HCT116 (cell line): ENCODE data around the gene RMDN2. TPM values are rescaled to one million over a fixed set of nuclear protein-coding genes. Genes with fewer than 3 reads are reported as not detected.

Source experiments
- ATAC-seq: fragments of 200-7000 bp; cut with Tn5 transposase; 2 replicates; pipeline ENCODE4 v1.9.1; 2020; ENCODE audit warnings: mild to moderate bottlenecking, moderate library complexity
- BruUV-seq: library from RNA; stranded (reverse); fragments of 400-500 nt; replicated peaks from 2 replicates; lab custom pipeline; 2021; lab: Mats Ljungman, UMichigan
- CTCF ChIA-PET: fragments of 300-600 bp; sonication (Branson Sonifier 250); formaldehyde crosslinking; loops from one replicate; lab custom pipeline; 2021; ENCODE audit warnings: antibody characterized with exemption; lab: Charles Lee
- POLR2A ChIA-PET: fragments of 300-600, 350-600 bp; sonication (Branson Sonifier 250); formaldehyde crosslinking; loops from one replicate; lab custom pipeline; 2021; ENCODE audit warnings: antibody characterized with exemption; lab: Charles Lee
- RAD21 ChIA-PET, 2 experiments: fragments of 300-600 bp; sonication (Branson Sonifier 250); formaldehyde crosslinking; loops; one replicate each; lab custom pipeline; 2023; ENCODE audit warnings: low total read pairs in 2 of 2; ENCODE audit not compliant: uncharacterized antibody in 2 of 2, unreplicated experiment in 2 of 2, low non-redundant PET in 1 of 2; lab: Charles Lee
- DNase-seq: peaks from one replicate; pipeline ENCODE4 v3.0.0-alpha.2; 2010; ENCODE audit warnings: low read depth, low spot score
- H2AFZ ChIP-seq: fragments of 200-600 bp; shearing (Covaris generic), sonication (generic); 2 replicates; pipeline ENCODE4 v1.6.1; 2017; ENCODE audit warnings: low read depth, mixed run types, mixed read lengths, antibody characterized with exemption, low read length; ENCODE audit not compliant: poor library complexity, severe bottlenecking
- H3K27ac ChIP-seq: 2 replicates; pipeline ENCODE4 v1.5.1; 2012; ENCODE audit warnings: low read depth, low read length
- H3K27me3 ChIP-seq: fragments of 200-600 bp; sonication (generic); 2 replicates; pipeline ENCODE4 v1.6.1; 2016; ENCODE audit warnings: mixed run types, low read length, mixed read lengths; ENCODE audit not compliant: insufficient read depth
- H3K36me3 ChIP-seq, 2 experiments: fragments of 200-500 bp in 1 of 2; fragments of 200-600 bp in 1 of 2; sonication (Bioruptor generic) in 1 of 2; sonication (generic) in 1 of 2; 2 replicates each; pipeline versions ENCODE4 v1.5.1 to v1.6.1; 2014 to 2016; ENCODE audit warnings: low read length in 2 of 2, inconsistent platforms in 1 of 2, mixed read lengths in 1 of 2, mixed run types in 1 of 2; ENCODE audit not compliant: insufficient read depth in 2 of 2, control insufficient read depth in 1 of 2
- H3K4me1 ChIP-seq, 2 experiments: fragments of 200-600 bp in 1 of 2; sonication (generic) in 1 of 2; 2 replicates each; pipeline versions ENCODE4 v1.5.1 to v1.6.1; 2012 to 2017; ENCODE audit warnings: low read length in 2 of 2, inconsistent platforms in 1 of 2, mild to moderate bottlenecking in 1 of 2, mixed read lengths in 1 of 2, mixed run types in 1 of 2, moderate library complexity in 1 of 2; ENCODE audit not compliant: insufficient read depth in 2 of 2, control insufficient read depth in 1 of 2
- H3K4me2 ChIP-seq: fragments of 200-600 bp; sonication (generic); 2 replicates; pipeline ENCODE4 v1.6.1; 2017; ENCODE audit warnings: mixed run types, low read length, mixed read lengths
- H3K4me3 ChIP-seq, 2 experiments: fragments of 200-600 bp in 1 of 2; sonication (generic) in 1 of 2; replicated peaks in 1 of 2; 2 replicates each; pipeline ENCODE4 v1.5.1; 2011 to 2016; ENCODE audit warnings: low read length in 2 of 2, control low read depth in 1 of 2, low read depth in 1 of 2, mild to moderate bottlenecking in 1 of 2, mixed read lengths in 1 of 2, mixed run types in 1 of 2
- H3K79me2 ChIP-seq: fragments of 200-600 bp; sonication (generic); 2 replicates; pipeline ENCODE4 v1.6.1; 2017; ENCODE audit warnings: mild to moderate bottlenecking, mixed run types, low read length, moderate library complexity, mixed read lengths; ENCODE audit not compliant: insufficient read depth
- H3K9ac ChIP-seq: fragments of 200-600 bp; sonication (generic); 2 replicates; pipeline ENCODE4 v1.6.1; 2016; ENCODE audit warnings: low read length, mixed read lengths
- H3K9me2 ChIP-seq: fragments of 200-600 bp; sonication (generic), shearing (Covaris generic); 2 replicates; pipeline ENCODE4 v1.6.1; 2017; ENCODE audit warnings: mixed run types, mild to moderate bottlenecking, moderate library complexity; ENCODE audit not compliant: insufficient read depth
- H3K9me3 ChIP-seq, 2 experiments: fragments of 200-500 bp in 1 of 2; fragments of 200-600 bp in 1 of 2; sonication (Bioruptor generic) in 1 of 2; sonication (generic) in 1 of 2; 2 replicates each; pipeline ENCODE4 v1.6.1; 2014 to 2017; ENCODE audit warnings: low read length in 2 of 2, mixed read lengths in 2 of 2, inconsistent platforms in 1 of 2, low read depth in 1 of 2, mild to moderate bottlenecking in 1 of 2, mixed run types in 1 of 2, moderate library complexity in 1 of 2; ENCODE audit not compliant: control insufficient read depth in 1 of 2, insufficient read depth in 1 of 2
- H4K20me1 ChIP-seq: fragments of 200-600 bp; sonication (generic), shearing (Covaris generic); 2 replicates; pipeline ENCODE4 v1.6.1; 2017; ENCODE audit warnings: mixed run types, mild to moderate bottlenecking, moderate library complexity; ENCODE audit not compliant: insufficient read depth
- CBX3 ChIP-seq: IDR thresholded peaks from 2 replicates; pipeline ENCODE4 v1.6.1; 2012; ENCODE audit warnings: low read depth
- CEBPB ChIP-seq: IDR thresholded peaks from 2 replicates; pipeline ENCODE4 v1.6.1; 2012; ENCODE audit warnings: low read depth
- EZH2phosphoT487 ChIP-seq: fragments of 200-600 bp; IDR thresholded peaks from 2 replicates; pipeline ENCODE4 v1.6.1; 2018; ENCODE audit warnings: antibody characterized with exemption, borderline replicate concordance
- FOSL1 ChIP-seq: IDR thresholded peaks from 2 replicates; pipeline ENCODE4 v1.6.1; 2012; ENCODE audit warnings: low read depth
- JUND ChIP-seq: IDR thresholded peaks from 2 replicates; pipeline ENCODE4 v1.6.1; 2012
- POLR2A ChIP-seq: IDR thresholded peaks from 2 replicates; pipeline ENCODE4 v1.7.0; 2011; ENCODE audit warnings: borderline replicate concordance; ENCODE audit not compliant: insufficient read depth, insufficient read length; ENCODE audit errors: extremely low read depth
- POLR2AphosphoS5 ChIP-seq: IDR thresholded peaks from 2 replicates; pipeline ENCODE4 v1.6.1; 2011; ENCODE audit warnings: mild to moderate bottlenecking, low read depth, low read length, moderate library complexity
- RAD21 ChIP-seq: IDR thresholded peaks from 2 replicates; pipeline ENCODE4 v1.6.1; 2012; ENCODE audit warnings: low read depth, mild to moderate bottlenecking
- SIN3A ChIP-seq: IDR thresholded peaks from 2 replicates; pipeline ENCODE4 v1.6.1; 2012; ENCODE audit warnings: low read depth
- SP1 ChIP-seq: IDR thresholded peaks from 2 replicates; pipeline ENCODE4 v1.6.1; 2012; ENCODE audit warnings: low read depth
- SRF ChIP-seq: IDR thresholded peaks from 2 replicates; pipeline ENCODE4 v1.6.1; 2012; ENCODE audit warnings: low read depth
- YY1 ChIP-seq: IDR thresholded peaks from 2 replicates; pipeline ENCODE4 v1.6.1; 2011; ENCODE audit warnings: low read length, low read depth, moderate library complexity, mild to moderate bottlenecking; ENCODE audit not compliant: insufficient replicate concordance; ENCODE audit errors: extremely low read depth
- ZFX ChIP-seq: fragments of 450-650 bp; IDR thresholded peaks from 2 replicates; pipeline ENCODE4 v1.6.1; 2017
- intact Hi-C: fragments of 100-400 bp; cut with micrococcal nuclease; formaldehyde crosslinking; loops from 2 replicates; pipeline ENCODE4 v1.10.0; 2022
- total RNA-seq: library from RNA; stranded (reverse); gene quantifications from one replicate; pipeline ENCODE4 v1.2.1, GENCODE V29; 2021; ENCODE audit not compliant: unreplicated experiment
- TF ChIP-seq, protein P1 (sequence below): IDR thresholded peaks from 2 replicates; pipeline ENCODE4 v1.6.1; 2012
- TF ChIP-seq, protein P2 (sequence below): IDR thresholded peaks from 2 replicates; pipeline ENCODE4 v1.6.1; 2012; ENCODE audit warnings: low read depth
- TF ChIP-seq, protein P3 (sequence below), 3 experiments: fragments of 200-600 bp in 1 of 3; sonication (generic) in 1 of 3; IDR thresholded peaks in 2 of 3; conservative IDR thresholded peaks in 1 of 3; 2 replicates each; pipeline ENCODE4 v1.5.1; 2012 to 2017; ENCODE audit warnings: low read depth in 2 of 3, low read length in 2 of 3, antibody characterized with exemption in 1 of 3, borderline replicate concordance in 1 of 3, control low read depth in 1 of 3, mild to moderate bottlenecking in 1 of 3, mixed read lengths in 1 of 3, mixed run types in 1 of 3, moderate library complexity in 1 of 3; ENCODE audit not compliant: insufficient read depth in 1 of 3

RMDN2 gene
- total RNA-seq, 1 experiment from 2014 or later = 4.5 TPM

DNA sequence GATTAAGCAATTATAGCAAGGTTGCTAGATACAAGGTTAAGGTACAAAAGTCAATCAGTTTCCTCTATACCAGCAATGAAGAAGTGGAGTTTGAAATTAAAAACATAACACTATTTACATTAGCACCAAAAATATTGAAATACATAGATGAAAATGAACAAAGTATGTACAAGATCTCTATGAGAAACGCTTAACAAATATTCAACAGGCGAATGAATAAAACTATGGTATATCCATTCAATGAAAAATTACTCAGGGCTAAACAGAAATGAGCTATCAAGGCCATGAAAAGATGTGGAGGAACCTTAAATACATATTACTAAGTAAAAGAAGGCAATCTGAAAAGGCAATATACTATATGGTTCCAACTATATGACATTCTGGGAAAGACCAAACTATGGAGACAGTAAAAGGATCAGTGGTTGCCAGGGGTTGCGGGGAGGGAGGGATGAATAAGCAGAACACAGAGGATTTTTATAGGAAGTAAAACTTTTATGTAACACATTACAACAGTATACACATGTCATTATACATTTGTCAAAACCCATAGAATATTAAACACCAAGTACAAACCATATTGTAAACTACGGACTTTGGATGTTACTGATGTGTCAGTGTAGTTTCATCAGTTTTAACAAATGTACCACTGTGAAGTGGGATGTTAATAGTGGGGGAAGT, 62.1 kb downstream of the RMDN2 start:
- Histone ChIP-seq H3K27me3 (no peaks in the 10 kb centered on the region), H3K27ac (no peak overlapping the region), H4K20me1 (no peaks in the 10 kb centered on the region), H3K36me3 (no peaks in the 10 kb centered on the region), H3K4me3 (no peak overlapping the region), H3K9me3 (no peaks in the 10 kb centered on the region), H3K79me2 (no peaks in the 10 kb centered on the region), H2AFZ (no peak overlapping the region), H3K9ac (no peak overlapping the region), H3K4me1 (peaks cover 0 to 3% of the 10 kb centered on the region in 2 experiments; a peak in 2 of 4 replicates), H3K4me2 (no peak overlapping the region), H3K9me2 (no peaks in the 10 kb centered on the region)
- no peak for TF ChIP-seq JUND
- TF ChIP-seq POLR2A = no peak
- TF ChIP-seq, protein P1, sequence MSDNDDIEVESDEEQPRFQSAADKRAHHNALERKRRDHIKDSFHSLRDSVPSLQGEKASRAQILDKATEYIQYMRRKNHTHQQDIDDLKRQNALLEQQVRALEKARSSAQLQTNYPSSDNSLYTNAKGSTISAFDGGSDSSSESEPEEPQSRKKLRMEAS = no peak
- TF ChIP-seq SP1 = no peak
- no peak for TF ChIP-seq ZFX
- TF ChIP-seq, protein P2, sequence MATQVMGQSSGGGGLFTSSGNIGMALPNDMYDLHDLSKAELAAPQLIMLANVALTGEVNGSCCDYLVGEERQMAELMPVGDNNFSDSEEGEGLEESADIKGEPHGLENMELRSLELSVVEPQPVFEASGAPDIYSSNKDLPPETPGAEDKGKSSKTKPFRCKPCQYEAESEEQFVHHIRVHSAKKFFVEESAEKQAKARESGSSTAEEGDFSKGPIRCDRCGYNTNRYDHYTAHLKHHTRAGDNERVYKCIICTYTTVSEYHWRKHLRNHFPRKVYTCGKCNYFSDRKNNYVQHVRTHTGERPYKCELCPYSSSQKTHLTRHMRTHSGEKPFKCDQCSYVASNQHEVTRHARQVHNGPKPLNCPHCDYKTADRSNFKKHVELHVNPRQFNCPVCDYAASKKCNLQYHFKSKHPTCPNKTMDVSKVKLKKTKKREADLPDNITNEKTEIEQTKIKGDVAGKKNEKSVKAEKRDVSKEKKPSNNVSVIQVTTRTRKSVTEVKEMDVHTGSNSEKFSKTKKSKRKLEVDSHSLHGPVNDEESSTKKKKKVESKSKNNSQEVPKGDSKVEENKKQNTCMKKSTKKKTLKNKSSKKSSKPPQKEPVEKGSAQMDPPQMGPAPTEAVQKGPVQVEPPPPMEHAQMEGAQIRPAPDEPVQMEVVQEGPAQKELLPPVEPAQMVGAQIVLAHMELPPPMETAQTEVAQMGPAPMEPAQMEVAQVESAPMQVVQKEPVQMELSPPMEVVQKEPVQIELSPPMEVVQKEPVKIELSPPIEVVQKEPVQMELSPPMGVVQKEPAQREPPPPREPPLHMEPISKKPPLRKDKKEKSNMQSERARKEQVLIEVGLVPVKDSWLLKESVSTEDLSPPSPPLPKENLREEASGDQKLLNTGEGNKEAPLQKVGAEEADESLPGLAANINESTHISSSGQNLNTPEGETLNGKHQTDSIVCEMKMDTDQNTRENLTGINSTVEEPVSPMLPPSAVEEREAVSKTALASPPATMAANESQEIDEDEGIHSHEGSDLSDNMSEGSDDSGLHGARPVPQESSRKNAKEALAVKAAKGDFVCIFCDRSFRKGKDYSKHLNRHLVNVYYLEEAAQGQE = no peak
- no peak for TF ChIP-seq CEBPB
- no peak for TF ChIP-seq RAD21
- no peak for TF ChIP-seq POLR2AphosphoS5
- no peak for TF ChIP-seq EZH2phosphoT487
- TF ChIP-seq, protein P3, sequence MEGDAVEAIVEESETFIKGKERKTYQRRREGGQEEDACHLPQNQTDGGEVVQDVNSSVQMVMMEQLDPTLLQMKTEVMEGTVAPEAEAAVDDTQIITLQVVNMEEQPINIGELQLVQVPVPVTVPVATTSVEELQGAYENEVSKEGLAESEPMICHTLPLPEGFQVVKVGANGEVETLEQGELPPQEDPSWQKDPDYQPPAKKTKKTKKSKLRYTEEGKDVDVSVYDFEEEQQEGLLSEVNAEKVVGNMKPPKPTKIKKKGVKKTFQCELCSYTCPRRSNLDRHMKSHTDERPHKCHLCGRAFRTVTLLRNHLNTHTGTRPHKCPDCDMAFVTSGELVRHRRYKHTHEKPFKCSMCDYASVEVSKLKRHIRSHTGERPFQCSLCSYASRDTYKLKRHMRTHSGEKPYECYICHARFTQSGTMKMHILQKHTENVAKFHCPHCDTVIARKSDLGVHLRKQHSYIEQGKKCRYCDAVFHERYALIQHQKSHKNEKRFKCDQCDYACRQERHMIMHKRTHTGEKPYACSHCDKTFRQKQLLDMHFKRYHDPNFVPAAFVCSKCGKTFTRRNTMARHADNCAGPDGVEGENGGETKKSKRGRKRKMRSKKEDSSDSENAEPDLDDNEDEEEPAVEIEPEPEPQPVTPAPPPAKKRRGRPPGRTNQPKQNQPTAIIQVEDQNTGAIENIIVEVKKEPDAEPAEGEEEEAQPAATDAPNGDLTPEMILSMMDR (IDR thresholded peaks at IDR 0.05 in 2 of 3, conservative IDR thresholded peaks at IDR 0.05 in 1 of 3; ENCODE audit: borderline replicate concordance in 1 of 3, insufficient read depth in 1 of 3, low read depth in 2 of 3, low read length in 2 of 3) = no peak
- TF ChIP-seq CBX3 = no peak
- TF ChIP-seq FOSL1 = no peak
- TF ChIP-seq YY1 = no peak
- no peak for TF ChIP-seq SIN3A
- no peak for TF ChIP-seq SRF
- DNase-seq = no peak
- intact Hi-C loops = loop anchor here (10.0 kb wide), 1 partner anchor 738 kb away; no protein-coding TSS in a partner anchor
- ATAC-seq = no peak
- BruUV-seq = no TSS peak
- CTCF ChIA-PET = interaction anchor here (3.3 kb wide), 1 partner anchor 287 kb away, joined by 9 read pairs; no protein-coding TSS in a partner anchor
- RAD21 ChIA-PET = no interaction called here
- POLR2A ChIA-PET = no interaction called here
